AG09319 (cell line): ENCODE results near the gene CASKIN2.

Source experiments
- DNase-seq: peaks from one replicate; pipeline ENCODE4 v3.0.0-alpha.2; 2010; ENCODE audit warnings: low read depth; ENCODE audit errors: extremely low read depth
- TF ChIP-seq, protein P1 (sequence below): IDR thresholded peaks from 2 replicates; pipeline ENCODE4 v1.5.1; 2011; ENCODE audit warnings: low read depth, mild to moderate bottlenecking, inconsistent platforms, low read length, moderate library complexity

The CASKIN2 gene

DNA sequence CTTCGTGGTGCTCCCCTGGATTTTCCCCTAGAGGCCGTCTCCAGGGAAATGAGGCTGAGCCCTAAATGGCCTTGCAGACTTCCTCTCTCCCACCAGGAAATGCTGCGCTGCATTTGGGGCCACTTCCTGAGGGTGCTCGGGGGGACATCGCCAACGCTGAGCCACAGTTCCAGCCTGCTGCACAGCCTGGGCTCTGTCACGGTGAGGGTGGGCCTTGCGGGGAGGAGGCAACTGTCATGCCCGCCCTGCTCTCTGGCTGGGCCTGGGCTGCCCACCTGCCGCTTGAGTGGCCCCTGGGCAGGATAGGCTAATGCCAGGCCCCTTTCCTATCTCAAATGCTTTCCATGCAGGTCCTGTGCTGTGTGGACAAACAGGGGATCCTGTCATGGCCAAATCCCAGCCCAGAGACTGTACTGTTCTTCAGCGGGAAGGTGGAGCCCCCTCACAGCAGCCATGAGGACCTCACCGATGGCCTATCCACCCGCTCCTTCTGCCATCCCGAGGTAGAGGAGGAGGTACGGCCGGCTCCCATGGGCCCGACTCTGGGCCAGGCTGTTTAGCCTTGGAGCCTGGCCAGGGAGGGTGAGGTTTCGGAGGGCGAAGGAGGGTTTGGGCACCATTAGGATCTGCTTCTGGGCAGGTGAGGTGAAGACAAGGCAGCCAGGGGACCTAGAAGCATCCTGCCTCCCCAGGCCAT lies 24.2 kb downstream of the CASKIN2 start:
- no peak for DNase-seq
- TF ChIP-seq, protein P1, sequence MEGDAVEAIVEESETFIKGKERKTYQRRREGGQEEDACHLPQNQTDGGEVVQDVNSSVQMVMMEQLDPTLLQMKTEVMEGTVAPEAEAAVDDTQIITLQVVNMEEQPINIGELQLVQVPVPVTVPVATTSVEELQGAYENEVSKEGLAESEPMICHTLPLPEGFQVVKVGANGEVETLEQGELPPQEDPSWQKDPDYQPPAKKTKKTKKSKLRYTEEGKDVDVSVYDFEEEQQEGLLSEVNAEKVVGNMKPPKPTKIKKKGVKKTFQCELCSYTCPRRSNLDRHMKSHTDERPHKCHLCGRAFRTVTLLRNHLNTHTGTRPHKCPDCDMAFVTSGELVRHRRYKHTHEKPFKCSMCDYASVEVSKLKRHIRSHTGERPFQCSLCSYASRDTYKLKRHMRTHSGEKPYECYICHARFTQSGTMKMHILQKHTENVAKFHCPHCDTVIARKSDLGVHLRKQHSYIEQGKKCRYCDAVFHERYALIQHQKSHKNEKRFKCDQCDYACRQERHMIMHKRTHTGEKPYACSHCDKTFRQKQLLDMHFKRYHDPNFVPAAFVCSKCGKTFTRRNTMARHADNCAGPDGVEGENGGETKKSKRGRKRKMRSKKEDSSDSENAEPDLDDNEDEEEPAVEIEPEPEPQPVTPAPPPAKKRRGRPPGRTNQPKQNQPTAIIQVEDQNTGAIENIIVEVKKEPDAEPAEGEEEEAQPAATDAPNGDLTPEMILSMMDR = no peak

DNA sequence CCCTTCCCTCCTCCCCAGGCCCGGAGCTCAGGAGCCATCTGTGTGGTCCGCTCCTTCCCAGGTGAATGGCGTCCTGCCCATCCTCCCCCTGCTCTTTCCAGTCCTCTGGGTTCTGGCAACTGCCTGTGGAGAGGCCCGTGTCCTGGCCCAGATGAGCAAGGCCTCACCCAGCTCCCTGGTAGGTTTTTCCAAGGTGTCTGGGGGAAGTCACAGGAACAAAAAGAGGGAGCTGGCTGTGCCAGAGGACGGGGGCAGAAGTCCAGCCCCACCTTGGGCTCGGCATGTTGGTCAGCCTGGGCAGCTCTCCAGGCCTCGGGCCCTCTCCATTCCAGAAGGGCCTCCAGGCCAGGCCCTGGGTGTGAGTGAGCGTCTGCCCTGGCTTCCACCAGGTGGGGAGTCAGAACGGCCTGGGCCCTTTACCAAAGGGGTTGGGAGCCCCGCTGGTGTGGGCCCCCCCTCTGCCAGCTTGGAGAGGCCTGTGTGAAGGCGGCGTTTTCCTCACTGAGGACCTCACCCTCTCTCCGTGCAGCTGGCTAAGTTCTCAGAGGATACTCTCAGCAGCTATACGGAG lies 25.1 kb downstream of the CASKIN2 start:
- TF ChIP-seq, protein P1 = no peak
- DNase-seq = no peak

DNA sequence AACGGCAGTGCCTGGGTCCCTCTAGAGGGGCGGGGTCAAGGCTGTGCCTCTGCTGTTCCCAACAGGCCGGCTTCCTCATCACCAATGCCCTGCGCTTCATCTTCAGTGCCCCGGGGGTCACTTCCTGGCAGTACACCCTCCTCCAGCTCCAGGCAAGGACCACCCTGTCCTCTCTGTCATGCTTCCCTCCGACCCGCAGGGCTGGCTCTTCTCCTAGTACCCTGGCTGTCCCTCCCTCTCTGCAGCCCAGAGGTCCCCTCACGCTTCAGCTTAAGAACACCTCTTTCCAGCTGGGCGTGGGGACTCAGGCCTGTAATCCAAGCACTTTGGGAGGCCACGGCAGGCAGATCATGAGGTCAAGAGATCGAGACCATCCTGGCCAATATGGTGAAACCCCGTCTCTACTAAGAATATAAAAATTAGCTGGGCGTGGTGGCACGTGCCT lies 25.8 kb downstream of the CASKIN2 start:
- TF ChIP-seq, protein P1 = no peak
- DNase-seq = no peak

DNA sequence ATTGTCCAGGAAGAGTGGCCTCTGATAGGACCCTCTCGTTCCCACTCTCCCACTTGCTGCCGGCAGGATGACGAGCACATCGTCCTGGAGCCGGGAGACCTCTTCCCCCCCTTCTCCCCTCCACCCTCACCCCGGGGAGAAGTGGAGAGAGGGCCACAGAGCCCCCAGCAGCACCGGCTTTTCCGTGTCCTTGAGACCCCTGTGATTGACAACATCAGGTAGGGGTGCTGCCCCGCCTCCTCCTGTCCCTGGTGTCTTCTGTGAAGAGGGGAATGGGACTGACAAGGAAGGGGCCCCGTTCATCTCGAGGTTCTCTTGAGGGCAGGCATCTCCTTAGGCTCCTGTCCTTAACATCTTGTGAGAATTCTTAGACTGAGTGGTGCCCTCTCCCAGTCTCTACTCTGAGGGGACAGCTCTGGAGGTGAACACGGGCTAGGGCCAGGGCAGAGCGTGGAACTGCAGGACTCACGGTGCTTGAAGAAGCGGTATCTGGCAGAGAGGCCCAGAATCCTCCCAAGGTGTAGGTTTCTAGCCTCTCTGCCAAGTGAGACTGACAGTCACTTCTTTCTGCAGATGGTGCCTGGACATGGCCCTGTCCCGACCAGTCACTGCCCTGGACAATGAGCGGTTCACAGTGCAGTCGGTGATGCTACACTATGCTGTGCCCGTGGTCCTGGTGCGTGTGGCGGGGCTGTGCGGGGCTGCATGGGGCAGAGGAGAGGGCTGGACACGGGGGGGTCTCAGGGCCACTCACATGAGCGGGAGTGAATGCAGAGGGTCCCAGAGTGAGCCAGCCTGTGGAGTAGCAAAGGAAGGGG lies 26.4 kb downstream of the CASKIN2 start:
- TF ChIP-seq, protein P1 = no peak
- DNase-seq = no peak

DNA sequence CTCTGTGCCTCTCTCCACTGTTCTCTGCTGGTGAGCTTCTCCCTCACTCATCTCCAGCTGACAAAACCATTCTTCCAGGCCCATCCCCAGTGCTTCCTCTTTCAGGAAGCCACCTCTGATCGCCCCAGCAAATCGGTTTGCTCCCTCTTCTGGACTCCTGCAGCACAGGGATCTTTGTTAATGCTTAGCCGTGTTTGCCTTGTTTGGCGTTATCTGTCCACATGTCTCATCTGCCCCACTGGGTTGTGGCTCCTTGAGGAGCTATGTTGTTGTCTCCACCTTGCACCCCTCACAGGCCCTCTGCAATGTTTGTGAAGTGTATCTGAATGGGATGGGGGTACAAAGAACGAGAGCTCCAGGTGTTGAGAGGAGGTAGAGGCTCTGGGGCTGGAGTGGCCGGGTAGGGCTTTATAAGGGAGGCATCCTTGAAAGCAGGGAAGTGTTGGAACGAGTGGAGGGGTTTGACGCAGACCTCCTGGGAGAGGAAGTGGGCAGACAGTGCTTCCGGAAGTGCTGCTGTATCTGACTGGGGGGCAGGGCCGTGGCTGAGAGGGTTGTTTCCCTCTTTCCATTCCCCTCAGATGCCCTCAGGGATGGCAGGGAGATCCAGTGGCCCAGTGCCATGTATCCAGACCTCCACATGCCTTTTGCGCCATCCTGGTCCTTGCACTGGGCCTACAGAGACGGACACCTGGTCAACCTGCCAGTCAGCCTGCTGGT lies 27.8 kb downstream of the CASKIN2 start:
- DNase-seq = no peak
- TF ChIP-seq, protein P1 = no peak

DNA sequence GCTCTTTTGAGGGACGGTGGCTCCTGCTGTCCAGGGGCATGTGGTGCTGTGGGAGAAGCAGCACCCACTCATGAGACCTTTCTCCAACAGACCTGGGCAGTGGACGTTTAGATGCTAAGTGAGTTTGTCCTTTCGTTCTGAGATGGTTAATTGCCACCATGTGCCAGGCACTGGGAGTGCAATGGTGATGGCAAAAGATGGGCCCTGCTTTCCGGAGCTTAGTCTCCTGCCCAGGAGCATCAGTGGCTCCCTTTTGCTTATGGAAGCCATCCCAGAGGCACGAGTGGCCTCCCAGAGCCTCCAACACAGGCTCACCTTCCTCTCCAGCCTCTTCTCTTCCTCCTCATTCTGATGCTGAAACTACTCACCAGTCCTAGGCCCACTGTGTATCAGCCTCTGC lies 28.4 kb downstream of the CASKIN2 start:
- TF ChIP-seq, protein P1 = no peak
- no peak for DNase-seq
